ENCODE measurements around the gene CCDC112. TPM values are rescaled to one million over a fixed set of nuclear protein-coding genes. Genes with fewer than 3 reads are reported as not detected.

CCDC112 gene
- total and polyA plus RNA-seq, 2 donors (not counting 3 experiments of a cell fraction or from before 2014, with no cell fraction given), result 2.4 to 9.6 TPM

DNA sequence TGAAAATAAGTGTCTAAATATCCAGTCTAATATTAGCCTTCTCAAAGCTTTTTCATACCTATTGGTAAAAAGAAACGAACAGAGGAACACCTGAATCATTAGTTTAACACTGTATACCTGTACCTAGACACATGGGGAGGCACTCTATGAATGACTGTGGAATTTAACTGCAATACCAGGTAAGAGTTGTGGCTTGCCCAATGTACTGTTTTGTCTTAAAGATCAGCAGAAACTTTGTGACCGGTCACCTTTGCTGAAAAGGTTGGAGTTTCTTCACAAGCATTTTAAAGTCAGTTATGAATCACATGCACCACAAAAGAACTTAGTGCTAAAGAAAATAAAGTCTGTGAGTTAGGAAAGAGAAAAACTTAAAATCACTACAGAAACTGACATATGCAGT lies 36.2 kb downstream of the CCDC112 start:
- H3K9me1 ChIP-seq (replicated peaks; ENCODE audit: control insufficient read depth, extremely low read depth, insufficient read depth, low read length), result no peaks in the 10 kb centered on the region
- POLR2A ChIA-PET, result no interaction called here
- H2AFZ ChIP-seq (ENCODE audit: low read depth, low read length), result no peak overlapping the region
- H3K27me3 ChIP-seq (ENCODE audit: control insufficient read depth in 2 of 2, insufficient read depth in 2 of 2, low read length in 2 of 2), result no peaks in the 10 kb centered on the region
- no peak overlapping the region for H3K27ac ChIP-seq (ENCODE audit: insufficient read depth, low read depth, low read length)
- no peak for DNase-seq (ENCODE audit: low read depth, low spot score)
- TF ChIP-seq EZH2 (IDR thresholded peaks at IDR 0.05; ENCODE audit: borderline replicate concordance, low read depth, low read length, severe bottlenecking) (no peak), POLR2A (IDR thresholded peaks at IDR 0.05; ENCODE audit: low read depth, low read length) (no peak), GATA2 (IDR thresholded peaks at IDR 0.05; ENCODE audit: insufficient read depth, insufficient read length, low read depth, low read length) (no peak), JUN (IDR thresholded peaks at IDR 0.05; ENCODE audit: borderline replicate concordance, insufficient read depth, insufficient read length, low read depth) (no peak), MAX (IDR thresholded peaks at IDR 0.05; ENCODE audit: insufficient read depth, insufficient read length) (no peak), MYC (IDR thresholded peaks at IDR 0.05; ENCODE audit: low read depth, low read length) (no peak), FOS (IDR thresholded peaks at IDR 0.05; ENCODE audit: borderline replicate concordance, insufficient read depth, low read length) (no peak), POLR2AphosphoS5 (IDR thresholded peaks at IDR 0.05; ENCODE audit: insufficient read depth, low read depth, low read length) (no peak)
- TF ChIP-seq, protein P1, sequence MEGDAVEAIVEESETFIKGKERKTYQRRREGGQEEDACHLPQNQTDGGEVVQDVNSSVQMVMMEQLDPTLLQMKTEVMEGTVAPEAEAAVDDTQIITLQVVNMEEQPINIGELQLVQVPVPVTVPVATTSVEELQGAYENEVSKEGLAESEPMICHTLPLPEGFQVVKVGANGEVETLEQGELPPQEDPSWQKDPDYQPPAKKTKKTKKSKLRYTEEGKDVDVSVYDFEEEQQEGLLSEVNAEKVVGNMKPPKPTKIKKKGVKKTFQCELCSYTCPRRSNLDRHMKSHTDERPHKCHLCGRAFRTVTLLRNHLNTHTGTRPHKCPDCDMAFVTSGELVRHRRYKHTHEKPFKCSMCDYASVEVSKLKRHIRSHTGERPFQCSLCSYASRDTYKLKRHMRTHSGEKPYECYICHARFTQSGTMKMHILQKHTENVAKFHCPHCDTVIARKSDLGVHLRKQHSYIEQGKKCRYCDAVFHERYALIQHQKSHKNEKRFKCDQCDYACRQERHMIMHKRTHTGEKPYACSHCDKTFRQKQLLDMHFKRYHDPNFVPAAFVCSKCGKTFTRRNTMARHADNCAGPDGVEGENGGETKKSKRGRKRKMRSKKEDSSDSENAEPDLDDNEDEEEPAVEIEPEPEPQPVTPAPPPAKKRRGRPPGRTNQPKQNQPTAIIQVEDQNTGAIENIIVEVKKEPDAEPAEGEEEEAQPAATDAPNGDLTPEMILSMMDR (IDR thresholded peaks at IDR 0.05; ENCODE audit: extremely low read depth in 1 of 2, insufficient read depth in 1 of 2, low read depth in 1 of 2, low read length in 2 of 2), result no peak
- H3K36me3 ChIP-seq (ENCODE audit: control insufficient read depth in 2 of 2, extremely low read depth in 1 of 2, insufficient read depth in 2 of 2, low read length in 2 of 2), result peaks cover 0 to 5% of the 10 kb centered on the region in 2 experiments
- H3K4me3 ChIP-seq (replicated peaks in 1 of 3; ENCODE audit: insufficient read depth in 1 of 3, low read depth in 1 of 3, low read length in 3 of 3), result no peak overlapping the region
- peaks cover 72% of the 10 kb centered on the region for H3K79me2 ChIP-seq (ENCODE audit: control insufficient read depth, insufficient read depth, low read length)
- no peak overlapping the region for H3K9ac ChIP-seq (replicated peaks; ENCODE audit: extremely low read depth, insufficient read depth, low read length)
- dilution Hi-C loops (cut with MboI; ENCODE audit: extremely low pct_ligation_motif_present, low sequenced_read_pairs) (no loop called here), intact Hi-C loops (cut with micrococcal nuclease) (no loop called here)
- H3K4me2 ChIP-seq (ENCODE audit: insufficient read depth, low read length), result no peak overlapping the region
- CTCF ChIA-PET, result no interaction called here
- FAIRE-seq, result no peak
- BruUV-seq (replicated peaks), result no TSS peak
- peaks cover 15% of the 10 kb centered on the region for H3K4me1 ChIP-seq (ENCODE audit: control insufficient read depth, extremely low read depth, insufficient read depth, low read length)
- H3K9me3 ChIP-seq (replicated peaks; ENCODE audit: control insufficient read depth, insufficient read depth, low read length), result no peaks in the 10 kb centered on the region
- peaks cover 5% of the 10 kb centered on the region for H4K20me1 ChIP-seq (replicated peaks; ENCODE audit: control insufficient read depth, extremely low read depth, insufficient read depth, low read length)

All from endothelial cell of umbilical vein (primary cell).